PC-3 (cell line): Measurements from ENCODE around the gene FLYWCH1. TPM values are rescaled to one million over a fixed set of nuclear protein-coding genes. Genes with fewer than 3 reads are reported as not detected.
A peak's percentile ranks its signal among the peaks of the same experiment; 100 is the strongest.

Experiments used
- ATAC-seq: fragments of 200-7000 bp; cut with Tn5 transposase; 2 replicates; pipeline ENCODE4 v1.9.1; 2020; ENCODE audit warnings: mild to moderate bottlenecking, moderate library complexity
- BruUV-seq: library from RNA; stranded (reverse); fragments of 400-500 nt; replicated peaks from 2 replicates; lab custom pipeline; 2021; lab: Mats Ljungman, UMichigan
- CTCF ChIA-PET: fragments of 300-600 bp; sonication (Branson Sonifier 250); formaldehyde crosslinking; loops from one replicate; lab custom pipeline; 2022; ENCODE audit warnings: antibody characterized with exemption; lab: Charles Lee
- POLR2A ChIA-PET: fragments of 300-600 bp; sonication (Branson Sonifier 250); formaldehyde crosslinking; loops from one replicate; lab custom pipeline; 2022; ENCODE audit warnings: antibody characterized with exemption; ENCODE audit not compliant: unreplicated experiment; lab: Charles Lee
- DNase-seq: peaks from one replicate; pipeline ENCODE4 v3.0.0-alpha.2; 2015
- H2AFZ ChIP-seq: fragments of 300-600 bp; sonication (generic); 2 replicates; pipeline ENCODE4 v1.6.0; 2016; ENCODE audit warnings: antibody characterized with exemption, low read length
- H3F3A ChIP-seq: fragments of 300-600 bp; sonication (generic); one replicate; pipeline ENCODE4 v1.6.0; 2017; ENCODE audit warnings: antibody characterized with exemption, low read length, control low read depth, mild to moderate bottlenecking; ENCODE audit not compliant: unreplicated experiment
- H3K27ac ChIP-seq: fragments of 300-600 bp; sonication (generic); 2 replicates; pipeline ENCODE4 v1.5.1; 2016; ENCODE audit warnings: mild to moderate bottlenecking, low read length
- H3K27me3 ChIP-seq: fragments of 300-600 bp; sonication (generic); 2 replicates; pipeline ENCODE4 v1.6.1; 2016; ENCODE audit warnings: low read length, mixed read lengths
- H3K36me3 ChIP-seq: fragments of 300-600 bp; sonication (generic); 2 replicates; pipeline ENCODE4 v1.6.1; 2016; ENCODE audit warnings: low read depth, mixed run types, low read length, mixed read lengths
- H3K4me1 ChIP-seq: fragments of 300-600 bp; sonication (generic); 2 replicates; pipeline ENCODE4 v1.5.1; 2016; ENCODE audit warnings: low read length; ENCODE audit not compliant: insufficient read depth
- H3K4me2 ChIP-seq: fragments of 300-600 bp; sonication (generic); 2 replicates; pipeline ENCODE4 v1.6.0; 2016; ENCODE audit warnings: low read length
- H3K4me3 ChIP-seq: fragments of 300-600 bp; sonication (generic); 2 replicates; pipeline ENCODE4 v1.5.1; 2016; ENCODE audit warnings: mild to moderate bottlenecking, low read length, mixed read lengths
- H3K79me2 ChIP-seq: fragments of 300-600 bp; sonication (generic); 2 replicates; pipeline ENCODE4 v1.6.1; 2017; ENCODE audit warnings: low read length, mixed read lengths
- H3K9ac ChIP-seq: fragments of 300-600 bp; sonication (generic); 2 replicates; pipeline ENCODE4 v1.6.0; 2016; ENCODE audit warnings: mild to moderate bottlenecking, low read length
- H3K9me2 ChIP-seq: fragments of 300-600 bp; sonication (generic); replicated peaks from 2 replicates; pipeline ENCODE4 v1.6.1; 2016; ENCODE audit warnings: mixed run types, low read length, mixed read lengths
- H3K9me3 ChIP-seq: fragments of 300-600 bp; sonication (generic); 2 replicates; pipeline ENCODE4 v1.6.1; 2016; ENCODE audit warnings: low read length, mixed read lengths
- H4K20me1 ChIP-seq: fragments of 300-600 bp; sonication (generic); 2 replicates; pipeline ENCODE4 v1.6.1; 2016; ENCODE audit warnings: low read length, mixed read lengths
- EZH2 ChIP-seq: fragments of 300-600 bp; sonication (generic); IDR thresholded peaks from one replicate; pipeline ENCODE4 v1.6.1; 2017; ENCODE audit warnings: antibody characterized with exemption, mild to moderate bottlenecking, low read length; ENCODE audit not compliant: unreplicated experiment
- EZH2phosphoT487 ChIP-seq: fragments of 300-600 bp; sonication (generic); IDR thresholded peaks from 2 replicates; pipeline ENCODE4 v1.6.1; 2018; ENCODE audit warnings: mild to moderate bottlenecking, antibody characterized with exemption, low read length, borderline replicate concordance
- intact Hi-C: fragments of 100-400 bp; cut with micrococcal nuclease; formaldehyde crosslinking; loops from 2 replicates; pipeline ENCODE4 v1.9.0; 2023
- total RNA-seq: library from RNA; depleted of rRNA; stranded (reverse); fragments of >200 nt; gene quantifications from 2 replicates; pipeline ENCODE4 v1.2.3, GENCODE V29; 2014
- TF ChIP-seq, protein P1 (sequence below): fragments of 300-600 bp; sonication (generic); conservative IDR thresholded peaks from 2 replicates; pipeline ENCODE4 v1.5.1; 2017; ENCODE audit warnings: antibody characterized with exemption, low read depth, mild to moderate bottlenecking, low read length

FLYWCH1 gene
- total RNA-seq, 1 experiment from 2014 or later = 41.4 TPM

DNA sequence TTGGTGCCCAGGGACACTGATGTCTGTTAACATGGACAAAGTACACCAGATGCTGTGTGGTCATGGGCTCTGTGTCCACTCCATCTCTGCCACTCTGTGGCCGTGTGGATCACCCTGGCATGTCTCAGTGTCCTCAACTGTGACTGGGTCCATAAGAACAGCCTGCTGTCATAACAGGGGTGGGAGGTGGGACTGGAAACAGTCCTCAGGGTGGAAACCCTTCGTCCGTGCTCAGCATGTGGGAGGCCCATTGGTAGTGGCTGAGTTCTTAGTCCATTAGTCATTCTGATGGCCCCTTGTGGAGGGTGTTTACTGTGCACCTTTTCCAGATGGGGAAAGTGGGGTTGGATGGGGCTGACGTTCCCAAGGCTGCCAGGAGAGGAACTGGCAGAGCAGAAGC lies 15.9 kb upstream of the FLYWCH1 start:
- TF ChIP-seq EZH2phosphoT487 = no peak
- TF ChIP-seq, protein P1, sequence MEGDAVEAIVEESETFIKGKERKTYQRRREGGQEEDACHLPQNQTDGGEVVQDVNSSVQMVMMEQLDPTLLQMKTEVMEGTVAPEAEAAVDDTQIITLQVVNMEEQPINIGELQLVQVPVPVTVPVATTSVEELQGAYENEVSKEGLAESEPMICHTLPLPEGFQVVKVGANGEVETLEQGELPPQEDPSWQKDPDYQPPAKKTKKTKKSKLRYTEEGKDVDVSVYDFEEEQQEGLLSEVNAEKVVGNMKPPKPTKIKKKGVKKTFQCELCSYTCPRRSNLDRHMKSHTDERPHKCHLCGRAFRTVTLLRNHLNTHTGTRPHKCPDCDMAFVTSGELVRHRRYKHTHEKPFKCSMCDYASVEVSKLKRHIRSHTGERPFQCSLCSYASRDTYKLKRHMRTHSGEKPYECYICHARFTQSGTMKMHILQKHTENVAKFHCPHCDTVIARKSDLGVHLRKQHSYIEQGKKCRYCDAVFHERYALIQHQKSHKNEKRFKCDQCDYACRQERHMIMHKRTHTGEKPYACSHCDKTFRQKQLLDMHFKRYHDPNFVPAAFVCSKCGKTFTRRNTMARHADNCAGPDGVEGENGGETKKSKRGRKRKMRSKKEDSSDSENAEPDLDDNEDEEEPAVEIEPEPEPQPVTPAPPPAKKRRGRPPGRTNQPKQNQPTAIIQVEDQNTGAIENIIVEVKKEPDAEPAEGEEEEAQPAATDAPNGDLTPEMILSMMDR = no peak
- no peak for TF ChIP-seq EZH2
- Histone ChIP-seq H2AFZ (no peak overlapping the region), H3K27ac (no peak overlapping the region), H3K4me3 (no peak overlapping the region), H3K9me2 (no peaks in the 10 kb centered on the region), H3K4me1 (no peaks in the 10 kb centered on the region), H4K20me1 (no peaks in the 10 kb centered on the region), H3K36me3 (no peaks in the 10 kb centered on the region), H3K27me3 (no peaks in the 10 kb centered on the region), H3K79me2 (no peaks in the 10 kb centered on the region), H3F3A (no peaks in the 10 kb centered on the region), H3K9ac (no peak overlapping the region), H3K4me2 (no peak overlapping the region), H3K9me3 (no peaks in the 10 kb centered on the region)
- CTCF ChIA-PET = no interaction called here
- intact Hi-C loops = no loop called here
- no peak for DNase-seq
- no TSS peak for BruUV-seq
- POLR2A ChIA-PET = no interaction called here
- ATAC-seq = peak; percentile 33; the same call in 1 of the 2 replicates

DNA sequence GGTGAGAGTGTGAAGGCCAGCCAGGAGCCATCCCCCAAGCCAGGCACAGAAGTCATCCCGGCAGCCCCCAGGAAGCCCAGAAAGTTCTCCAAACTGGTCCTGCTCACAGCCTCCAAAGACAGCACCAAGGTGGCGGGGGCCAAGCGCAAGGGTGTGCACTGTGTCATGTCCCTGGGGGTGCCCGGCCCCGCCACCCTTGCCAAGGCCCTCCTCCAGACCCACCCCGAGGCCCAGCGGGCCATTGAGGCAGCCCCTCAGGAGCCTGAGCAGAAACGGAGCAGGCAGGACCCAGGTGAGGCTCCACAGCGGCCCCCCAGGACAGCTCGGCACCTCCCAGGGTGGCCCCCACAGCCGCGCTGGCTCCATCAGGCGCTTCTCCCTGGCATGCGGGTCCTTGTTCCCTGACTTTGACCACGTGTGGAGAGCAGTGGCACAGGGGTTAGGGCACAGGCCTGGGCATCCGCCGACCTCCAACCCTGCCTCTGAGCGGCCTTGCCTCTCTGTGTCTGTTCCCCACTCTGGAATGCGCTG lies 15.2 kb upstream of the FLYWCH1 start:
- no peak overlapping the region for H3K4me2 ChIP-seq
- no peaks in the 10 kb centered on the region for H3K4me1 ChIP-seq
- H2AFZ ChIP-seq = no peak overlapping the region
- TF ChIP-seq, protein P1 = no peak
- TF ChIP-seq EZH2phosphoT487 = no peak
- no peak for TF ChIP-seq EZH2
- DNase-seq (no peak), ATAC-seq (no peak)
- H3K36me3 ChIP-seq = no peaks in the 10 kb centered on the region
- no peaks in the 10 kb centered on the region for H3K27me3 ChIP-seq
- no TSS peak for BruUV-seq
- CTCF ChIA-PET = no interaction called here
- no peaks in the 10 kb centered on the region for H3K9me3 ChIP-seq
- H3K9me2 ChIP-seq = no peaks in the 10 kb centered on the region
- no peak overlapping the region for H3K27ac ChIP-seq
- no peaks in the 10 kb centered on the region for H3K79me2 ChIP-seq
- H3K4me3 ChIP-seq = no peak overlapping the region
- H3F3A ChIP-seq = no peaks in the 10 kb centered on the region
- POLR2A ChIA-PET = no interaction called here
- intact Hi-C loops = no loop called here
- no peaks in the 10 kb centered on the region for H4K20me1 ChIP-seq
- H3K9ac ChIP-seq = no peak overlapping the region

DNA sequence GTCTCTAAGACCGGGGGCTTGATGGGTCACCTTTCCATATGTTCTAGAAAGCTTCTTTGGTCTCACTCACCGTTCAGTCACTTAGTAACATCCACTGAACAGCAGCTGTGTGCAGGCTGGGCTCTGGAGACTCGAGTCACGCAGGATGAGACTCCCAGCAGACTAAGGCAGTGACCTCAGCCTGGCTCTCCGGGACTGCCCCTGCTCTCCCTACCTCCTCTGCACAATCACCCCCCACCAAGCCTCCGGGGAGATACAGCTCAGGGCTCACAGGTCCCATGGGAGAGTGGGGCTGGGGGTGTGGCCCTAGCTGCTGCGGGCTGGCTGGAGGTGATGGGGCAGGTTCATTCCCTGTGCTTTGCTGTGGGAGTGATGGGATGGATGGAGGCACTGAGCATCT lies 14.6 kb upstream of the FLYWCH1 start:
- H3K4me1 ChIP-seq = no peaks in the 10 kb centered on the region
- no TSS peak for BruUV-seq
- intact Hi-C loops = no loop called here
- DNase-seq = no peak
- POLR2A ChIA-PET = no interaction called here
- H3F3A ChIP-seq = no peaks in the 10 kb centered on the region
- no peaks in the 10 kb centered on the region for H4K20me1 ChIP-seq
- H3K9me2 ChIP-seq = no peaks in the 10 kb centered on the region
- CTCF ChIA-PET = no interaction called here
- H3K27me3 ChIP-seq = no peaks in the 10 kb centered on the region
- H3K9ac ChIP-seq = no peak overlapping the region
- H3K36me3 ChIP-seq = no peaks in the 10 kb centered on the region
- ATAC-seq = no peak
- H3K27ac ChIP-seq = no peak overlapping the region
- H3K4me3 ChIP-seq = no peak overlapping the region
- H3K9me3 ChIP-seq = no peaks in the 10 kb centered on the region
- no peak overlapping the region for H3K4me2 ChIP-seq
- H3K79me2 ChIP-seq = no peaks in the 10 kb centered on the region
- TF ChIP-seq, protein P1 = no peak
- no peak for TF ChIP-seq EZH2phosphoT487
- no peak for TF ChIP-seq EZH2
- no peak overlapping the region for H2AFZ ChIP-seq
